GM18520 (cell line): ENCODE results near the gene BCAS1.

Source experiments
- ATAC-seq: cut with Tn5 transposase; IDR thresholded peaks from one replicate; pipeline ENCODE4 v1.9.1; 2021; ENCODE audit not compliant: unreplicated experiment

The BCAS1 gene

DNA sequence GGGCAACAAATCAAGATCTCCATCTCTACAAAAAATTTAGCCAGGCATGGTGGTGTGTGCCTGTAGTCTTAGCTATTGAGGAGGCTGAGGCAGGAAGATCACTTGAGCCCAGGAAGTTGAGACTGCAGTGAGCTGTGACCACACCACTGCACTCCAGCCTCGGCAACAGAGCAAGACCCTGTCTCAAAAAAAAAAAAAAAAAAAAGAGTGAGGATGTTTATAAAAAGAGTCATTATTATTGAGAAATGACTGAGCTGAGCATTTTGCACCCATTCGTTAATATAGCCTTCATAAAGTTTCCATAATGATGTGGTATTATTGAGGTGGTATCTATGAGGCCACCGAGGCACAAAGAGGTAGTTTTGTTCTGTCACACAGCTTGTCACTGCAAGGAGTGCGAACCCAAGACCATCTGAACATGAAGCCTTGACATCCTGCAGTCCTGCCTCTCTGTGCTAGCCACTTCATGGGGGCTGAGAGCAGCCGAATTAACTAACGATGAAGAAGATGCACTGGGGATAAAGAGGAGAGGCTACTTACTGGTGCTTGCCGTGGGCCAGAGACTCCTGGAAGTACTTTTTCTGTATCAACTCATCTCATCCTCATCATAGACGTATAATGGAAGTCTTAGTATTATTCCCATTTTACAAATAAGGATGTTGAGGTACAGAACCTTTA lies 175.5 kb downstream of the BCAS1 start:
- no peak for ATAC-seq
